Fibroblast of lung (primary cell): ENCODE measurements around the gene CDH12. TPM values are rescaled to one million over a fixed set of nuclear protein-coding genes. Genes with fewer than 3 reads are reported as not detected.
"Not testable (repeated sequence)": the region's sequence is repeated elsewhere in the genome, so short reads cannot be mapped to it uniquely, and the experiment has no call there.

Experiments used
- DNase-seq, 2 donors: peaks; one replicate each; pipeline versions ENCODE4 v3.0.0 to v3.0.0-alpha.2; 2010; ENCODE audit warnings: low read depth in 2 of 2
- H2AFZ ChIP-seq: 2 replicates; pipeline ENCODE4 v1.5.1; 2012; ENCODE audit warnings: low read length, control low read depth, inconsistent platforms
- H3K27ac ChIP-seq: 2 replicates; pipeline ENCODE4 v1.5.1; 2011; ENCODE audit warnings: low read length, control low read depth; ENCODE audit not compliant: insufficient read depth
- H3K27me3 ChIP-seq: 2 replicates; pipeline ENCODE4 v1.5.1; 2011; ENCODE audit warnings: mild to moderate bottlenecking, low read length; ENCODE audit not compliant: control insufficient read depth, insufficient read depth
- H3K36me3 ChIP-seq: 2 replicates; pipeline ENCODE4 v1.5.1; 2011; ENCODE audit warnings: low read length; ENCODE audit not compliant: control insufficient read depth, insufficient read depth
- H3K4me1 ChIP-seq: 2 replicates; pipeline ENCODE4 v1.5.1; 2011; ENCODE audit warnings: low read length; ENCODE audit not compliant: control insufficient read depth, insufficient read depth; ENCODE audit errors: extremely low read depth
- H3K4me2 ChIP-seq: 2 replicates; pipeline ENCODE4 v1.5.1; 2011; ENCODE audit warnings: low read length, control low read depth; ENCODE audit not compliant: insufficient read depth; ENCODE audit errors: extremely low read depth
- H3K4me3 ChIP-seq, 4 experiments: fragments of 200-600 bp in 1 of 4; sonication (generic) in 1 of 4; replicated peaks in 1 of 4; 2 replicates each; pipeline ENCODE4 v1.5.1; 2011 to 2016; ENCODE audit warnings: low read length in 4 of 4, low read depth in 3 of 4, mild to moderate bottlenecking in 3 of 4, control low read depth in 2 of 4, inconsistent platforms in 1 of 4, mixed read lengths in 1 of 4; ENCODE audit not compliant: insufficient read depth in 1 of 4; ENCODE audit errors: control extremely low read depth in 1 of 4
- H3K79me2 ChIP-seq: 2 replicates; pipeline ENCODE4 v1.5.1; 2012; ENCODE audit warnings: mild to moderate bottlenecking, low read length, inconsistent platforms; ENCODE audit not compliant: control insufficient read depth, insufficient read depth
- H3K9ac ChIP-seq: 2 replicates; pipeline ENCODE4 v1.5.1; 2011; ENCODE audit warnings: mild to moderate bottlenecking, low read length, control low read depth; ENCODE audit not compliant: insufficient read depth
- H3K9me3 ChIP-seq: 2 replicates; pipeline ENCODE4 v1.5.1; 2012; ENCODE audit warnings: low read depth, low read length; ENCODE audit not compliant: control insufficient read depth, insufficient read depth
- H4K20me1 ChIP-seq: 2 replicates; pipeline ENCODE4 v1.5.1; 2011; ENCODE audit warnings: low read length; ENCODE audit not compliant: control insufficient read depth, insufficient read depth; ENCODE audit errors: extremely low read depth
- EZH2 ChIP-seq: IDR thresholded peaks from 2 replicates; pipeline ENCODE4 v1.5.1; 2012; ENCODE audit warnings: low read length, control low read depth, mild to moderate bottlenecking; ENCODE audit errors: missing control alignments
- polyA plus RNA-seq, 2 donors: library from polyadenylated mRNA; depleted of rRNA in 1 of 2; stranded (reverse) in 1 of 2; unstranded in 1 of 2; fragments of >200 nt; gene quantifications; 2 replicates each; pipeline ENCODE4 v1.2.1, GENCODE V29; 2011 to 2012; ENCODE audit warnings: missing spikeins in 1 of 2
- total RNA-seq: library from RNA; depleted of rRNA; stranded (reverse); fragments of >200 nt; gene quantifications from 2 replicates; pipeline ENCODE4 v1.2.1, GENCODE V29; 2014
- TF ChIP-seq, protein P1 (sequence below), 2 donors: IDR thresholded peaks in 1 of 2; conservative IDR thresholded peaks in 1 of 2; 1 replicate in 1 of 2; 2 replicates in 1 of 2; pipeline ENCODE4 v1.5.1; 2011 to 2012; ENCODE audit warnings: low read length in 2 of 2, control low read depth in 1 of 2, inconsistent platforms in 1 of 2, low read depth in 1 of 2, mild to moderate bottlenecking in 1 of 2

CDH12 gene
- total and polyA plus RNA-seq, 2 donors (not counting 1 experiment from before 2014, with no cell fraction given): 0.02 TPM; not detected in 1

DNA sequence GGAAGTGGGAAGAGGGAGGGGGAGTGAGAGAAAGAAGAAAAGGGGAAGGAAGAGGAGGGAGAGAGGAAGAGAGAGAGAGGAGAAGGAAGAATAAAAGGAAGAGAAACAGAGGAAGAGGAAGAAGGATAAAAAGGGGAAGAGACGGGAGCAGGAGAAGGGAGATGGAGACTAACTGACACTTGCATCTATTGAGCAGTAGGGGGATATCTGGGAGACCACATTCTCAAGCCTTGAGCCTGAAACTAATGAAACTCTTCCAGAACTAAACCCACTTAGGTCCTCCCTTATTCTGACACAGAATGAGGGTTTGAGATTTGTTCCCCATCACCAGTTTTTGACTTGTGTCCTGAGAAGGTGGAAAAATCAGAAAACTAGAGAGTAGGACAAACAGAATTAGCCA lies 533.3 kb downstream of the CDH12 start:
- no peaks in the 10 kb centered on the region for H3K9me3 ChIP-seq
- no peak overlapping the region for H3K4me3 ChIP-seq
- H3K9ac ChIP-seq: no peak overlapping the region
- H3K36me3 ChIP-seq: no peaks in the 10 kb centered on the region
- TF ChIP-seq EZH2: no peak
- TF ChIP-seq, protein P1, sequence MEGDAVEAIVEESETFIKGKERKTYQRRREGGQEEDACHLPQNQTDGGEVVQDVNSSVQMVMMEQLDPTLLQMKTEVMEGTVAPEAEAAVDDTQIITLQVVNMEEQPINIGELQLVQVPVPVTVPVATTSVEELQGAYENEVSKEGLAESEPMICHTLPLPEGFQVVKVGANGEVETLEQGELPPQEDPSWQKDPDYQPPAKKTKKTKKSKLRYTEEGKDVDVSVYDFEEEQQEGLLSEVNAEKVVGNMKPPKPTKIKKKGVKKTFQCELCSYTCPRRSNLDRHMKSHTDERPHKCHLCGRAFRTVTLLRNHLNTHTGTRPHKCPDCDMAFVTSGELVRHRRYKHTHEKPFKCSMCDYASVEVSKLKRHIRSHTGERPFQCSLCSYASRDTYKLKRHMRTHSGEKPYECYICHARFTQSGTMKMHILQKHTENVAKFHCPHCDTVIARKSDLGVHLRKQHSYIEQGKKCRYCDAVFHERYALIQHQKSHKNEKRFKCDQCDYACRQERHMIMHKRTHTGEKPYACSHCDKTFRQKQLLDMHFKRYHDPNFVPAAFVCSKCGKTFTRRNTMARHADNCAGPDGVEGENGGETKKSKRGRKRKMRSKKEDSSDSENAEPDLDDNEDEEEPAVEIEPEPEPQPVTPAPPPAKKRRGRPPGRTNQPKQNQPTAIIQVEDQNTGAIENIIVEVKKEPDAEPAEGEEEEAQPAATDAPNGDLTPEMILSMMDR (conservative IDR thresholded peaks at IDR 0.05 in 1 of 2, IDR thresholded peaks at IDR 0.05 in 1 of 2; ENCODE audit: low read depth in 1 of 2, low read length in 2 of 2): no peak
- H3K79me2 ChIP-seq: no peaks in the 10 kb centered on the region
- H4K20me1 ChIP-seq: no peaks in the 10 kb centered on the region
- no peak overlapping the region for H2AFZ ChIP-seq
- H3K4me1 ChIP-seq: no peaks in the 10 kb centered on the region
- no peak overlapping the region for H3K27ac ChIP-seq
- no peak for DNase-seq
- H3K27me3 ChIP-seq: no peaks in the 10 kb centered on the region
- no peak overlapping the region for H3K4me2 ChIP-seq

DNA sequence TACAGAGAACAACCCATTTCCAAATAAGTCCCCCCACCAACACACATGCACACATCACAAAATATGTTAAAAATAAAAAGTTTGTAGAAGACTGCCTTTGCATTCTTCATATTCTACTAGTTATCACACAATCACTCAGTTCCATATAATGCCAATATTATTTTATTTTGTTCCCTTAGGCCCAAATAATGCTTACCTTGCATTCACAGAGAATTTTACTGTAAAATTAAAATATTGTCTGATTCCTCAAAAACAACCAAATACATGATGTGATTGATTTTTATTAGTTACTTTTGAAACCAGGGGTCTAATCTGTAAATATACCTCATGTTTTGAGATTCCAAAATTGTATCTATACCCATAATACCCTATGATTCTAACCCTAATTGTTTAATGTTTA lies 536.9 kb downstream of the CDH12 start:
- no peak overlapping the region for H3K27ac ChIP-seq
- no peaks in the 10 kb centered on the region for H3K79me2 ChIP-seq
- no peaks in the 10 kb centered on the region for H3K4me1 ChIP-seq
- H3K4me3 ChIP-seq: no peak overlapping the region
- H3K9me3 ChIP-seq: no peaks in the 10 kb centered on the region
- no peaks in the 10 kb centered on the region for H3K27me3 ChIP-seq
- no peaks in the 10 kb centered on the region for H4K20me1 ChIP-seq
- H2AFZ ChIP-seq: no peak overlapping the region
- H3K9ac ChIP-seq: no peak overlapping the region
- TF ChIP-seq, protein P1 (conservative IDR thresholded peaks at IDR 0.05 in 1 of 2, IDR thresholded peaks at IDR 0.05 in 1 of 2; ENCODE audit: low read depth in 1 of 2, low read length in 2 of 2): no peak
- no peak for TF ChIP-seq EZH2
- no peak for DNase-seq
- no peaks in the 10 kb centered on the region for H3K36me3 ChIP-seq
- no peak overlapping the region for H3K4me2 ChIP-seq

DNA sequence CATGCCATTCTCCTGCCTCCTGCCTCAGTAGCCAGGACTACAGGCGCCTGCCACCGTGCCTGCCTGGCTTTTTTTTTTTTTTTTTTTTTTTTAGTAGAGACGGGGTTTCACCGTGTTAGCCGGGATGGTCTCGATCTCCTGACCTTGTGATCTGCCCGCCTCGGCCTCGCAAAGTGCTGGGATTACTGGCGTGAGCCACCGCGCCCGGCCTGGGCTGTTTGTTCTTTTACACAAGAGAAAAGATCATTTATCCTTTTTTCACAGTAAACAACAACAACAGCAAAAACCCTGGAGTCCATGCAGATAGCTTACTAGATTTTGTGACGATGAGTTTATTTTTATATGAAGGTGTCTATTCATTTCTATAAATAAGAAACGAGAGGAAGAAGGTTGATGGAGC lies 538.1 kb downstream of the CDH12 start:
- not testable (repeated sequence) for H3K27me3 ChIP-seq, H3K4me1 ChIP-seq, H3K9ac ChIP-seq, H3K9me3 ChIP-seq, H4K20me1 ChIP-seq, DNase-seq, H2AFZ ChIP-seq, H3K36me3 ChIP-seq, H3K27ac ChIP-seq, H3K79me2 ChIP-seq, H3K4me3 ChIP-seq, H3K4me2 ChIP-seq
